ENCODE data around the gene RPL15.
"Not testable (repeated sequence)": the region's sequence is repeated elsewhere in the genome, so short reads cannot be mapped to it uniquely, and the experiment has no call there.

Gene RPL15

DNA sequence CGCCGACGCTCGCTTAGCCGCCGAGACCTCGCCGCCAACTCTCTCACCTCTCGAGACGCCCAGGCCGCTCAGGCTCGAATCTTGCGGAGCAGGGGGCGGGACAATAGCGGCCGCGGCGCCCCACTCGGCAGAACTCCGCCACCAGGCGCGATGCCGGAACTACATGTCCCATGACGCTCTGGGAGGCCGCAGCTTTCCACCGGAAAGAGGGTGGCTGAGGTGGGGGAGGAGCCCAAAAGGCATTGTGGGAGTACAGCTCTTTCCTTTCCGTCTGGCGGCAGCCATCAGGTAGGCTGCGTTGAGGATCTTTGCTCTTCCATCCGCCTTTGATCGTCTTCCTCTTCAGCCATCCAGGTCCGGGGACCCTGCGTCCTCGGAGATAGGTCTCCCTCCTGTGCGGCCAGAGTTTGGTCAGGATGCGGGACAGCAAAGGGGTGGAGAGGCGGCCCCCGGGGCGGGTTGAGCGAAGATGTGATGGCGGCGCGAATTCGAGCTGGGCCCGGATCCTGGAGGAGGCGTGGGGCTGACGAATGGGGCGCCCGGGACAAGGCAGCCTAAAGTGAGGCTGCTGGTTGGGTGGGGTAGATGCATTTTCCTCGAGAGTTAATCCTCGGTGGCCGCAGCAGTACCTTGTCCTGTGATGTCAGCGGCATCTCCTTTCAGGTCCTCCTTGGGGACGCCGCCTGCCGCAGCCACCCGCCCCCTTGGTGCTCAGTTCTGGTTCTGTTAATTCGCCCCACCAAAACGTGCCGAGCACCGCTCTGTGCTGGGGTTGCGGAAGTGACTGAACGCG is at the start of gene RPL15, which contains the start of gene NKIRAS1:
Gene RPL15, plus strand, starts transcription at position 247 of the 793 bp plus-strand sequence. CDS start 728 bp downstream, outside the sequence.
Gene NKIRAS1, minus strand, starts transcription at position 105 of the 793 bp plus-strand sequence. CDS start 6,086 bp downstream, outside the sequence.
- peaks cover 12% of the 10 kb centered on the region for H3K27me3 ChIP-seq (ENCODE audit: control insufficient read depth, insufficient read depth, low read length)
- peak within 1 kb of the TSS; percentile 96 for H3K4me3 ChIP-seq (ENCODE audit: low read length)
- peak within 1 kb of the TSS; percentile 96 for H3K27ac ChIP-seq (ENCODE audit: low read length)
- H3K9me3 ChIP-seq (ENCODE audit: control insufficient read depth, low read depth, low read length): no peaks in the 10 kb centered on the region
- peaks cover 30% of the 10 kb centered on the region for H3K36me3 ChIP-seq (ENCODE audit: control insufficient read depth, low read depth, low read length)
- peaks cover 17% of the 10 kb centered on the region for H3K4me1 ChIP-seq (ENCODE audit: control insufficient read depth, low read depth, low read length)
- H3K9ac ChIP-seq (ENCODE audit: low read length): peak within 1 kb of the TSS; percentile 97

DNA sequence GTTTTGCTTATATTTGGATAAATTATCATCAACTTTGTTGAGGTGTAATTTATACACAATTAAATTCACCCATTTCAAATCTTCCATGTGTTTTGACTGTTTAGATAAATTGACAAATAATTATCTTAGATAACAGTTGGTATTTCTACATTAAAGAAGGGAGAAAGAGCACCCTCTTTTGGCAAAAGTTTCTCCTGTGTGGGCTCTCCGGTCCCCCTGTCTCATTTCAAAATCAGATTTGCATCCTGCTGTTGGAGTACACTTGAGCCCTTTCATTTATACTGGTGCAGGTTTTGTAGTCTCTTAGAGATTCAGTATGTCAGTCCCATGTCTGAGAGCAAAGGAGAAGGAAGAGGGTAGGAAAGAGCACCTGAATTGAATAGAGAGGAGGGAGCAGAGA is 49.5 kb upstream of the RPL15 start:
- H3K4me1 ChIP-seq (ENCODE audit: control insufficient read depth, low read depth, low read length): peaks cover 25% of the 10 kb centered on the region
- H3K27me3 ChIP-seq (ENCODE audit: control insufficient read depth, insufficient read depth, low read length): no peaks in the 10 kb centered on the region
- H3K9ac ChIP-seq (ENCODE audit: low read length): no peak overlapping the region
- no peaks in the 10 kb centered on the region for H3K9me3 ChIP-seq (ENCODE audit: control insufficient read depth, low read depth, low read length)
- H3K27ac ChIP-seq (ENCODE audit: low read length): no peak overlapping the region
- H3K4me3 ChIP-seq (ENCODE audit: low read length): no peak overlapping the region
- H3K36me3 ChIP-seq (ENCODE audit: control insufficient read depth, low read depth, low read length): no peaks in the 10 kb centered on the region

DNA sequence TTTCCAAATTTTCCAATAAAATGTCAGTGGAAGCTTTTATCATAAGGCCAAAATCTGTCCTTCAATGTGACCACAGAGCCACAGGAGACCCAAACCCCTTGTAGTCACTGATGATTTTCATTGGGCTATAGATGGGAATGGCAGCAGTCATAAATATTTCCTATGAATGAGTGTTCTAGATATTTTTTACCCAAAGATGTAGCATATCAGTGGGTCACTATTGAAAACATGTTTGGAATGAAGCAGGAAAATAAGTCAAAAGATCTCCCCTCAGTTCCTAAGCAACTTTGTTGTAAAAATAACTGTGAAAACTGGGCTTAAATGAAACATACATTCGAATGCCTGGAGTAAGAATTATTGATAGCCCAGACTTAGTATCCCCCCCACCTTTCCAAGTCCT is 49.1 kb upstream of the RPL15 start:
- no peak overlapping the region for H3K4me3 ChIP-seq (ENCODE audit: low read length)
- H3K4me1 ChIP-seq (ENCODE audit: control insufficient read depth, low read depth, low read length): peaks cover 25% of the 10 kb centered on the region
- no peak overlapping the region for H3K9ac ChIP-seq (ENCODE audit: low read length)
- H3K9me3 ChIP-seq (ENCODE audit: control insufficient read depth, low read depth, low read length): no peaks in the 10 kb centered on the region
- no peaks in the 10 kb centered on the region for H3K27me3 ChIP-seq (ENCODE audit: control insufficient read depth, insufficient read depth, low read length)
- H3K36me3 ChIP-seq (ENCODE audit: control insufficient read depth, low read depth, low read length): no peaks in the 10 kb centered on the region
- H3K27ac ChIP-seq (ENCODE audit: low read length): no peak overlapping the region

DNA sequence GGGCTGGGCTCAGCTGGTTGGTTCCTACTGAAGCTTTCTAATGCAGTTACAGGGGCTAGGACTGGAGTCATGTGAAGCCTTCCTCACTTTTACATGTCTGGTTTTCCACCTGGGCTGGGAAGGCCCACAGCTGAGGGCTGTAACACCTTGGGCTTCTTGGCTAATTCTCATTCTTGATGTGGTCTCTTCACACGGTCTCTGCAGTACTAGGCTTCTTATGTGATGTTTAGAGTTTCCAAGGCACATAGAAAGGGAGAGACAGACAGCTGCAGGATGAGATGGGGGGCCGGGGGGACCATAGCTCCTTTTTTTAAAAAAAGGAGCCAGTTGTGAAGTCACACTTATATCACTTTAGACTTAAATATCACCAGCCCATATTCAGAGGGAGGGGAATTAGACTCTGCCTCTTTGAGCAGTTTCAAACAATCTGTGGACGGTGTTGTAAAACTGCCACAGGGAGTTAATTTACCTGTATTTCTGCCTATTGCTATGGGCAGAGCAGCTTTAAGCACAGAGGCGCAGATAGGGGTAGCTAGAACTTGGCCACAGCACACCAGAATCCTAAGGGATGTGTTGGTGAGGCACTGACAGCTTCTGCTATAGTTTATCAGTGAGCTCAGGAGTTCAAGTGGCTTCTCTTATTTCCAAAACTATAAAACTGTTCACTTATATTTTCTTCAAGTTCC is 46.8 kb upstream of the RPL15 start:
- peaks cover 16% of the 10 kb centered on the region for H3K4me1 ChIP-seq (ENCODE audit: control insufficient read depth, low read depth, low read length)
- H3K9me3 ChIP-seq (ENCODE audit: control insufficient read depth, low read depth, low read length): no peaks in the 10 kb centered on the region
- H3K4me3 ChIP-seq (ENCODE audit: low read length): no peak overlapping the region
- no peaks in the 10 kb centered on the region for H3K27me3 ChIP-seq (ENCODE audit: control insufficient read depth, insufficient read depth, low read length)
- no peak overlapping the region for H3K27ac ChIP-seq (ENCODE audit: low read length)
- H3K9ac ChIP-seq (ENCODE audit: low read length): no peak overlapping the region
- H3K36me3 ChIP-seq (ENCODE audit: control insufficient read depth, low read depth, low read length): no peaks in the 10 kb centered on the region

DNA sequence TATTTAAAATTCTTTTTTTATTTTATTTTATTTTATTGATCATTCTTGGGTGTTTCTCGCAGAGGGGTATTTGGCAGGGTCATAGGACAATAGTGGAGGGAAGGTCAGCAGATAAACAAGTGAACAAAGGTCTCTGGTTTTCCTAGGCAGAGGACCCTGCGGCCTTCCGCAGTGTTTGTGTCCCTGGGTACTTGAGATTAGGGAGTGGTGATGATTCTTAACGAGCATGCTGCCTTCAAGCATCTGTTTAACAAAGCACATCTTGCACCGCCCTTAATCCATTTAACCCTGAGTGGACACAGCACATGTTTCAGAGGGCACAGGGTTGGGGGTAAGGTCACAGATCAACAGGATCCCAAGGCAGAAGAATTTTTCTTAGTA is 46.3 kb upstream of the RPL15 start:
- H3K9ac ChIP-seq (ENCODE audit: low read length): not testable (repeated sequence)

DNA sequence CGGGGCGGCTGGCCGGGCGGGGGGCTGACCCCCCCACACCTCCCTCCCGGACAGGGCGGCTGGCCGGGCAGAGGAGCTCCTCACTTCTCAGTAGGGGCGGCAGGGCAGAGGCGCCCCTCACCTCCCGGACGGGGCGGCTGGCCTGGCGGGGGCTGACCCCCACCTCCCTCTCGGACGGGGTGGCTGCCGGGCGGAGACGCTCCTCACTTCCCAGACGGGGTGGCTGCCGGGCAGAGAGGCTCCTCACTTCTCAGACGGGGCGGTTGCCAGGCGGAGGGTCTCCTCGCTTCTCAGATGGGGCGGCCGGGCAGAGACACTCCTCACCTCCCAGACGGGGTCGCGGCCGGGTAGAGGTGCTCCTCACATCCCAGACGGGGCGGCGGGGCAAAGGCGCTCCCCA is 45.6 kb upstream of the RPL15 start:
- H3K27ac ChIP-seq (ENCODE audit: low read length); H3K9me3 ChIP-seq (ENCODE audit: control insufficient read depth, low read depth, low read length); H3K27me3 ChIP-seq (ENCODE audit: control insufficient read depth, insufficient read depth, low read length); H3K36me3 ChIP-seq (ENCODE audit: control insufficient read depth, low read depth, low read length); H3K9ac ChIP-seq (ENCODE audit: low read length); H3K4me3 ChIP-seq (ENCODE audit: low read length): not testable (repeated sequence)
- H3K4me1 ChIP-seq (ENCODE audit: control insufficient read depth, low read depth, low read length): peaks cover 10% of the 10 kb centered on the region

More for the DNA sequence above, 46.3 kb upstream of the RPL15 start:
- not testable (repeated sequence) for H3K27ac ChIP-seq (ENCODE audit: low read length); H3K4me3 ChIP-seq (ENCODE audit: low read length); H3K27me3 ChIP-seq (ENCODE audit: control insufficient read depth, insufficient read depth, low read length); H3K36me3 ChIP-seq (ENCODE audit: control insufficient read depth, low read depth, low read length); H3K9me3 ChIP-seq (ENCODE audit: control insufficient read depth, low read depth, low read length)
- H3K4me1 ChIP-seq (ENCODE audit: control insufficient read depth, low read depth, low read length): peaks cover 17% of the 10 kb centered on the region

DNA sequence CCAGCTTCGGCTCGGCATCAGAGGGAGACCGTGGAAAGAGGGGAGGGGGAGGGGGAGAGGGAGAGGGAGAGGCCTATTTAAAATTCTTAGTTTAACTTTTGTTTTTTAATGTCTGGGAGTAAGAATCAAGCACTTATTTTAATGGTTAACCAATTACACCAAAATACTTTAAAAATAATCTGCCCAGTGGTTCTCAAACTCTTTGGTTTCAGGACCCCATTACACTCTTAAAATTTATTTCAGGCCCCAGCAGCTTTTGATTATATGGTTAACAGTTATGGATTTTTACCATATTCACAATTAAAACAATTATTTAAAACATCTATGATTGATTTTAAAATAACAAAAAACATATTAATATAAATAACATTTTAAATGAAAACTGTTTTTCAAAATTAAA is 44.6 kb upstream of the RPL15 start:
- Histone ChIP-seq H3K27me3 (ENCODE audit: control insufficient read depth, insufficient read depth, low read length) (no peaks in the 10 kb centered on the region), H3K4me3 (ENCODE audit: low read length) (no peak overlapping the region), H3K27ac (ENCODE audit: low read length) (no peak overlapping the region), H3K9me3 (ENCODE audit: control insufficient read depth, low read depth, low read length) (no peaks in the 10 kb centered on the region), H3K9ac (ENCODE audit: low read length) (no peak overlapping the region), H3K4me1 (ENCODE audit: control insufficient read depth, low read depth, low read length) (peaks cover 6% of the 10 kb centered on the region), H3K36me3 (ENCODE audit: control insufficient read depth, low read depth, low read length) (no peaks in the 10 kb centered on the region)

DNA sequence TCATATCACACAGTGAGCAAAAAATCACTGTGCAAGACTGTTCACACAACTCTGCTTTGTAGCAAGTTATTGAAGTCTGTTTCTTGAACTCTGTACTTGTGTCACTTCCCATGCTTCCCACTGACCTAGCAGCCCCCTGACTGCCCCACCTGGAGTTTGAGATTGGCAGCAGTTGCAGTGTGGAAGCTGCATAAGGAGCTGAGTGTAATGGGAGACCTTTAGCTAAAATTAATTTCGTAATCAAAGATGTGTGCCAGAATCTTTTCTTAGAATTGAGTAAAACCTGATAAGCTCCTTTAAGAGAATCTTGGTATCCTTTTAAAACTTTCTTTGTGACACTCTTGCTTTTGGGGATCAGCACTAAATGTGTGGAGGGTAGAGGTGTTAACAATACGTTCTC is 43.0 kb upstream of the RPL15 start:
- Histone ChIP-seq H3K9ac (ENCODE audit: low read length) (no peak overlapping the region), H3K9me3 (ENCODE audit: control insufficient read depth, low read depth, low read length) (no peaks in the 10 kb centered on the region), H3K4me3 (ENCODE audit: low read length) (no peak overlapping the region), H3K27ac (ENCODE audit: low read length) (no peak overlapping the region), H3K36me3 (ENCODE audit: control insufficient read depth, low read depth, low read length) (no peaks in the 10 kb centered on the region), H3K27me3 (ENCODE audit: control insufficient read depth, insufficient read depth, low read length) (no peaks in the 10 kb centered on the region), H3K4me1 (ENCODE audit: control insufficient read depth, low read depth, low read length) (peaks cover 6% of the 10 kb centered on the region)

DNA sequence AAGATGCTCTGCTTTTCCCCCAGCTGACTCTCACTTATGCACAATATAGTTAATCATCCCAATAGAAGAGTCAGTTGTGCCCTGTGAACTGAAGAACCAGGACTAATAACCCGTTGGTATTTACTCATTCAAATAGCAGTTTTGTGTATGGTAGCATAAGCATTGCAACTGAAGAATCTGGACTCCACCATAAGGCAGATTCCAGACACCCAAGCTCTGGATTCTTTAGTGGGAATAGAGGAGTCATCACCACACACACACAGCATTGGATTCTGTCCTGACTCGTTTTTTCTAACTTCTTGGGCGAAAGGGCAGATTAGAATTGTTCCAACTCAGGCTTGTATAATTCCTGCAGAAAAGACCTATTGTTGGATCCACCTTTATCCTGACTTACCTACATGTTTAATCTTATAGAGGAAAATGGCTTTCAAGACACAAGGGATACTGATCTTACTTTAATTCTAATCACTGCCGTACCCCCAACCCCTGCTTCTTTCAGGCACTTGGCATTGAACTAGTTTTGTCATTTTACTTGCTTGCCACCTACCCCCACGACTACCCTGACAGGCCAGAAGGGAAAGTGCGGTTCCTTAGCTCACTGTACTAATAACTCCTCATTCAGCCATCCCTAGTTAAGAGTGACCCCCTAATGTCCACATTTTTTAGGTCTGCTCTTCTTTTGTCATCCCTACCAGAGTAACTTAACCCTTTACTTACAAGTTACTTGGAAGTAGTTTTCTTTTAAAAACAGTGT is 42.4 kb upstream of the RPL15 start:
- no peak overlapping the region for H3K4me3 ChIP-seq (ENCODE audit: low read length)
- H3K27me3 ChIP-seq (ENCODE audit: control insufficient read depth, insufficient read depth, low read length): no peaks in the 10 kb centered on the region
- H3K9ac ChIP-seq (ENCODE audit: low read length): no peak overlapping the region
- H3K4me1 ChIP-seq (ENCODE audit: control insufficient read depth, low read depth, low read length): peaks cover 6% of the 10 kb centered on the region
- no peaks in the 10 kb centered on the region for H3K36me3 ChIP-seq (ENCODE audit: control insufficient read depth, low read depth, low read length)
- no peaks in the 10 kb centered on the region for H3K9me3 ChIP-seq (ENCODE audit: control insufficient read depth, low read depth, low read length)
- H3K27ac ChIP-seq (ENCODE audit: low read length): no peak overlapping the region

DNA sequence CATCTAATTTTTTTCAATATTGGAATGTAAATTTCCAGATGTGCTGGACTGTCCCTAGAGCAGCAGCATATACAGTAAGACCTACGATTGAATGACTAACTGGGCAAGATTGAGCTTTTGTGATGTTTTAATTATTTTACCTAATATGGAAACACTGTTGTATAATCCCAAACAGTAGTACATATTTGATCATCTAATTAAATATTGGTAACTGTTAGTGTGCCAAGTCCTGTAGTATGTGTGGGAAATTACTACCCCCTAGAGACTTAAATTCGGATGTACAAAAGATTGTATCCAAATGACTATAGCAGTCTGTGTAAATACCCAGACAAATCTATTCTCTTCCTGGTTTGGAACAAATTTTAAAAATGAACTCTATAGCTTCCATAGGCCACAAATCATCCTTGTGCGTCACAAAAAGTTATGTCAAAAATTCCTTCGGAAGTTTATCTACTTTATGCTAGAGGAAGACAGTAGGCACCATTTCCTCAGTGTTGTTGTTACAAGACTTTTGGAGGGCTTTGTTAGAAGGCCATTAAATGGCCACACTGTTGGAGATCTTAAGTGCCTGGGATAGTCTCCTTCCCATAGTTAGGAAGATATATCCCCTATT is 41.7 kb upstream of the RPL15 start:
- H3K36me3 ChIP-seq (ENCODE audit: control insufficient read depth, low read depth, low read length): no peaks in the 10 kb centered on the region
- H3K9ac ChIP-seq (ENCODE audit: low read length): no peak overlapping the region
- H3K4me3 ChIP-seq (ENCODE audit: low read length): no peak overlapping the region
- no peak overlapping the region for H3K27ac ChIP-seq (ENCODE audit: low read length)
- no peaks in the 10 kb centered on the region for H3K27me3 ChIP-seq (ENCODE audit: control insufficient read depth, insufficient read depth, low read length)
- no peaks in the 10 kb centered on the region for H3K9me3 ChIP-seq (ENCODE audit: control insufficient read depth, low read depth, low read length)
- peaks cover 6% of the 10 kb centered on the region for H3K4me1 ChIP-seq (ENCODE audit: control insufficient read depth, low read depth, low read length)

DNA sequence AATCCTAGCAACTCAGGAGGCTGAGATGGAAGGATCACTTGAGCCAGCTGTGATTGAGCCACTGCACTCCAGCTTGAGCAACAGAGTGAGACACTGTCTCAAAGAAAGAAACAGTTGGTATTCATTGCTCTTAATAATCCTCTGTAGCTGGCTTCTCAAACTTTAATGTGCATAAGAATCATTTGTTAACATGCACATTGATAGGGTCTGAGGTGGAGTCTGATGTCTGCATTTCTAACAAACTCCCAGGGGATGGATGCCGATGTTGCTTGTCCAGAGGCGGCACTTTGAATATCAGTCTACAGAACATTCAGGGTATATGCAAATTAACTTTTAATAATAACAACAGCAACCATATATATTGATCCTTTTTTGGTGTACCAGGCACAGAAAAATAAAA is 40.0 kb upstream of the RPL15 start:
- Histone ChIP-seq H3K27ac (ENCODE audit: low read length) (no peak overlapping the region), H3K4me1 (ENCODE audit: control insufficient read depth, low read depth, low read length) (peaks cover 6% of the 10 kb centered on the region), H3K9me3 (ENCODE audit: control insufficient read depth, low read depth, low read length) (no peaks in the 10 kb centered on the region), H3K36me3 (ENCODE audit: control insufficient read depth, low read depth, low read length) (no peaks in the 10 kb centered on the region), H3K27me3 (ENCODE audit: control insufficient read depth, insufficient read depth, low read length) (no peaks in the 10 kb centered on the region), H3K9ac (ENCODE audit: low read length) (no peak overlapping the region), H3K4me3 (ENCODE audit: low read length) (no peak overlapping the region)
